ENCODE measurements around the gene KRTAP3-2.

- TF ChIP-seq POLR2AphosphoS5 (IDR thresholded peaks at IDR 0.05) (no peak), CTCF (IDR thresholded peaks at IDR 0.05) (no peak), POLR2A (IDR thresholded peaks at IDR 0.05; ENCODE audit: low read depth) (no peak), EP300 (IDR thresholded peaks at IDR 0.05) (no peak)
Observed at GRCh38 chr17:40981115-40981514, 18.6 kb downstream of the KRTAP3-2 start.

Data from esophagus muscularis mucosa (tissue), 4 donors.